ENCODE measurements around the gene TBC1D5.

GRCh38 chr3:17207019-17207418 lies 535.4 kb downstream of the TBC1D5 start:
- TF ChIP-seq GATA2 (IDR thresholded peaks at IDR 0.05; ENCODE audit: low read depth, low read length) (no peak), GATA3 (IDR thresholded peaks at IDR 0.05; ENCODE audit: low read depth, low read length) (no peak)
